SU-DHL-6 (cell line): ENCODE results near the gene ZNG1F.
"Not testable (repeated sequence)": the region's sequence is repeated elsewhere in the genome, so short reads cannot be mapped to it uniquely, and the experiment has no call there.

Experiments
- CTCF ChIP-seq: fragments of 200-600 bp; sonication (generic); IDR thresholded peaks from one replicate; pipeline ENCODE4 v1.5.1; 2017; ENCODE audit warnings: antibody characterized with exemption, mild to moderate bottlenecking, low read length, moderate library complexity; ENCODE audit not compliant: insufficient read depth, poor library complexity, severe bottlenecking
- EZH2phosphoT487 ChIP-seq: fragments of 200-600 bp; sonication (generic), shearing (Covaris generic); conservative IDR thresholded peaks from 2 replicates; pipeline ENCODE4 v1.6.1; 2018; ENCODE audit warnings: mild to moderate bottlenecking, antibody characterized with exemption, low read length, moderate library complexity, mixed read lengths

GRCh38 chr9:41086215-41086614 is 102.9 kb downstream of the ZNG1F start:
- TF ChIP-seq CTCF, EZH2phosphoT487: not testable (repeated sequence)
